H1 (cell line): Measurements from ENCODE around the gene SNTG2. TPM values are rescaled to one million over a fixed set of nuclear protein-coding genes. Genes with fewer than 3 reads are reported as not detected.

Experiments used
- CTCF ChIA-PET: fragments of 300-600 bp; sonication (Branson Sonifier 250); formaldehyde crosslinking; loops from one replicate; lab custom pipeline; 2021; ENCODE audit not compliant: partially characterized antibody; lab: Charles Lee
- POLR2A ChIA-PET: fragments of 300-600 bp; sonication (Branson Sonifier 250); formaldehyde crosslinking; loops from one replicate; lab custom pipeline; 2021; ENCODE audit warnings: inconsistent platforms; ENCODE audit not compliant: partially characterized antibody; lab: Charles Lee
- DNase-seq, 2 experiments: peaks; one replicate each; pipeline versions ENCODE4 v3.0.0 to v3.0.0-alpha.2; 2010 to 2022; ENCODE audit warnings: low spot score in 2 of 2, low read depth in 1 of 2, mixed read lengths in 1 of 2
- FAIRE-seq: peaks from 2 replicates; lab custom pipeline; 2011; peaks lifted over from hg19 to GRCh38; lab: Jason Lieb, UNC
- H2AFZ ChIP-seq: 2 replicates; pipeline ENCODE4 v1.8.1; 2012; ENCODE audit warnings: low read length, inconsistent platforms
- H2AK5ac ChIP-seq: 2 replicates; pipeline ENCODE4 v1.6.1; 2013; ENCODE audit warnings: low read depth, low read length
- H2BK120ac ChIP-seq: replicated peaks from 2 replicates; pipeline ENCODE3; 2013; ENCODE audit warnings: low read depth, low read length, inconsistent platforms
- H2BK12ac ChIP-seq: 2 replicates; pipeline ENCODE4 v1.6.1; 2013; ENCODE audit warnings: low read depth, low read length
- H2BK15ac ChIP-seq: 2 replicates; pipeline ENCODE4 v1.6.1; 2013; ENCODE audit warnings: low read length
- H2BK20ac ChIP-seq: 2 replicates; pipeline ENCODE4 v1.6.1; 2013; ENCODE audit warnings: low read length
- H2BK5ac ChIP-seq: 2 replicates; pipeline ENCODE4 v1.6.1; 2013; ENCODE audit warnings: low read depth, low read length
- H3K14ac ChIP-seq: 2 replicates; pipeline ENCODE4 v1.6.1; 2013; ENCODE audit warnings: inconsistent platforms; ENCODE audit not compliant: insufficient read length
- H3K18ac ChIP-seq: 2 replicates; pipeline ENCODE4 v1.6.1; 2013; ENCODE audit warnings: low read length; ENCODE audit errors: extremely low read depth
- H3K23ac ChIP-seq: 2 replicates; pipeline ENCODE4 v1.6.1; 2013; ENCODE audit warnings: inconsistent platforms; ENCODE audit not compliant: insufficient read length
- H3K23me2 ChIP-seq: 2 replicates; pipeline ENCODE4 v1.6.1; 2013; ENCODE audit warnings: low read depth, low read length
- H3K27ac ChIP-seq: 2 replicates; pipeline ENCODE4 v1.6.1; 2011; ENCODE audit warnings: low read depth, low read length, inconsistent platforms
- H3K27me3 ChIP-seq, 4 experiments: replicated peaks in 1 of 4; 1 replicate in 1 of 4; 2 replicates in 3 of 4; pipeline versions ENCODE4 v1.6.1 to v1.8.1; 2011 to 2013; ENCODE audit warnings: low read length in 3 of 4, mild to moderate bottlenecking in 3 of 4, inconsistent platforms in 2 of 4, mixed read lengths in 2 of 4, moderate library complexity in 1 of 4; ENCODE audit not compliant: control insufficient read depth in 3 of 4, insufficient read depth in 3 of 4; ENCODE audit errors: extremely low read depth in 1 of 4
- H3K36me3 ChIP-seq, 4 experiments: 2 replicates each; pipeline versions ENCODE4 v1.6.1 to v1.8.1; 2011 to 2013; ENCODE audit warnings: mild to moderate bottlenecking in 4 of 4, low read length in 3 of 4, moderate library complexity in 2 of 4, control low read depth in 1 of 4, inconsistent platforms in 1 of 4; ENCODE audit not compliant: insufficient read depth in 4 of 4, control insufficient read depth in 2 of 4
- H3K4ac ChIP-seq: replicated peaks from 2 replicates; pipeline ENCODE3; 2013; ENCODE audit warnings: low read length, low read depth, mixed read lengths, inconsistent platforms; ENCODE audit not compliant: insufficient read length
- H3K4me1 ChIP-seq, 4 experiments: replicated peaks in 1 of 4; 1 replicate in 1 of 4; 2 replicates in 3 of 4; pipeline versions ENCODE4 v1.6.1 to v1.8.1; 2011 to 2013; ENCODE audit warnings: low read length in 3 of 4, inconsistent platforms in 2 of 4, mixed read lengths in 1 of 4; ENCODE audit not compliant: insufficient read depth in 4 of 4, control insufficient read depth in 3 of 4
- H3K4me2 ChIP-seq, 2 experiments: 2 replicates each; pipeline versions ENCODE4 v1.6.1 to v1.8.1; 2011 to 2013; ENCODE audit warnings: low read depth in 2 of 2, low read length in 2 of 2, control low read depth in 1 of 2, inconsistent platforms in 1 of 2, mild to moderate bottlenecking in 1 of 2; ENCODE audit not compliant: insufficient read depth in 1 of 2
- H3K4me3 ChIP-seq, 4 experiments: fragments of 200-600, 300-600 bp in 1 of 4; sonication (generic), shearing (Covaris generic), sonication (Bioruptor Twin) in 1 of 4; 2 replicates each; pipeline versions ENCODE4 v1.5.1 to v1.8.1; 2011 to 2016; ENCODE audit warnings: low read length in 4 of 4, low read depth in 3 of 4, control low read depth in 2 of 4, inconsistent platforms in 2 of 4, mild to moderate bottlenecking in 2 of 4, mixed read lengths in 1 of 4, moderate library complexity in 1 of 4; ENCODE audit not compliant: insufficient read depth in 2 of 4; ENCODE audit errors: extremely low read depth in 1 of 4
- H3K56ac ChIP-seq: replicated peaks from 2 replicates; pipeline ENCODE3; 2013; ENCODE audit warnings: low read depth, mild to moderate bottlenecking, mixed read lengths, low read length, inconsistent platforms; ENCODE audit not compliant: insufficient read length
- H3K79me1 ChIP-seq: 2 replicates; pipeline ENCODE4 v1.6.1; 2013; ENCODE audit warnings: low read depth, low read length, control low read depth
- H3K79me2 ChIP-seq, 2 experiments: 2 replicates each; pipeline versions ENCODE4 v1.6.1 to v1.8.1; 2012 to 2013; ENCODE audit warnings: low read length in 2 of 2, mild to moderate bottlenecking in 2 of 2, inconsistent platforms in 1 of 2; ENCODE audit not compliant: insufficient read depth in 2 of 2, control insufficient read depth in 1 of 2
- H3K9ac ChIP-seq, 4 experiments: replicated peaks in 1 of 4; 1 replicate in 1 of 4; 2 replicates in 3 of 4; pipeline versions ENCODE4 v1.6.1 to v1.8.1; 2011 to 2013; ENCODE audit warnings: low read depth in 3 of 4, low read length in 3 of 4, control low read depth in 2 of 4, mild to moderate bottlenecking in 2 of 4, moderate library complexity in 2 of 4, inconsistent platforms in 1 of 4; ENCODE audit errors: extremely low read depth in 1 of 4
- H3K9me3 ChIP-seq, 2 experiments: 2 replicates each; pipeline versions ENCODE4 v1.6.1 to v1.8.1; 2012 to 2013; ENCODE audit warnings: mild to moderate bottlenecking in 2 of 2, moderate library complexity in 2 of 2, control low read depth in 1 of 2, inconsistent platforms in 1 of 2, low read depth in 1 of 2, low read length in 1 of 2, mixed read lengths in 1 of 2; ENCODE audit not compliant: insufficient read depth in 2 of 2
- H4K20me1 ChIP-seq, 2 experiments: replicated peaks in 1 of 2; 2 replicates each; pipeline versions ENCODE3 to v1.8.1; 2011 to 2013; ENCODE audit warnings: inconsistent platforms in 2 of 2, low read length in 2 of 2, mild to moderate bottlenecking in 1 of 2; ENCODE audit not compliant: insufficient read depth in 2 of 2, control insufficient read depth in 1 of 2
- H4K5ac ChIP-seq: 2 replicates; pipeline ENCODE4 v1.6.1; 2013; ENCODE audit warnings: low read length, low read depth, mixed read lengths, inconsistent platforms; ENCODE audit not compliant: insufficient read length
- H4K8ac ChIP-seq: 2 replicates; pipeline ENCODE4 v1.8.0; 2013; ENCODE audit warnings: mild to moderate bottlenecking, moderate library complexity, low read length, inconsistent platforms; ENCODE audit not compliant: insufficient read depth; ENCODE audit errors: extremely low read depth
- H4K91ac ChIP-seq: replicated peaks from 2 replicates; pipeline ENCODE3; 2013; ENCODE audit warnings: low read length, mixed read lengths, inconsistent platforms; ENCODE audit not compliant: insufficient read length
- ATF2 ChIP-seq: IDR thresholded peaks from 2 replicates; pipeline ENCODE4 v1.6.1; 2012; ENCODE audit warnings: low read length, inconsistent platforms
- BRCA1 ChIP-seq: IDR thresholded peaks from 2 replicates; pipeline ENCODE4 v1.6.1; 2012; ENCODE audit warnings: low read depth, low read length, improper control_type of control experiment
- CBX5 ChIP-seq: fragments of 300-800, 300-1000 bp; sonication (generic); IDR thresholded peaks from 2 replicates; pipeline ENCODE4 v1.7.1; 2016; ENCODE audit warnings: antibody characterized with exemption, low read length, low read depth
- E2F6 ChIP-seq: IDR thresholded peaks from 2 replicates; pipeline ENCODE4 v1.6.1; 2012; ENCODE audit warnings: inconsistent platforms
- JUND ChIP-seq: IDR thresholded peaks from 2 replicates; pipeline ENCODE4 v1.6.1; 2011; ENCODE audit warnings: mild to moderate bottlenecking, improper control_type of control experiment, low read length
- NRF1 ChIP-seq: IDR thresholded peaks from 2 replicates; pipeline ENCODE4 v1.6.1; 2011; ENCODE audit warnings: mild to moderate bottlenecking, low read depth, low read length, improper control_type of control experiment
- POLR2AphosphoS5 ChIP-seq: IDR thresholded peaks from 2 replicates; pipeline ENCODE4 v1.6.1; 2011; ENCODE audit warnings: low read depth, low read length
- RNF2 ChIP-seq: fragments of 200-900, 300-1000 bp; sonication (generic); IDR thresholded peaks from 2 replicates; pipeline ENCODE4 v1.7.1; 2016; ENCODE audit warnings: borderline replicate concordance, low read depth, mild to moderate bottlenecking, antibody characterized with exemption, low read length; ENCODE audit not compliant: poor library complexity, severe bottlenecking; ENCODE audit errors: missing control alignments
- SP1 ChIP-seq: IDR thresholded peaks from 2 replicates; pipeline ENCODE4 v1.6.1; 2011; ENCODE audit warnings: low read depth, low read length
- TBP ChIP-seq: IDR thresholded peaks from 2 replicates; pipeline ENCODE4 v1.6.1; 2011; ENCODE audit warnings: low read depth, low read length, improper control_type of control experiment
- WGBS, 2 experiments: shearing (Covaris generic) in 1 of 2; methylation state at CpG; one replicate each; pipeline versions ENCODE4 v1.1.6 to v1.1.7; 2013 to 2015; ENCODE audit warnings: low lambda C conversion rate in 2 of 2, mixed read lengths in 2 of 2, inconsistent platforms in 1 of 2, low coverage in 1 of 2, missing lambda C conversion rate in 1 of 2; ENCODE audit not compliant: insufficient replicate concordance in 2 of 2, insufficient coverage in 1 of 2, insufficient read length in 1 of 2; ENCODE audit errors: extremely low coverage in 1 of 2, missing lambda C conversion rate in 1 of 2; 5-methylcytosine and 5-hydroxymethylcytosine counted together
- polyA plus RNA-seq, 7 experiments: library from polyadenylated mRNA; depleted of rRNA in 3 of 7; stranded (reverse) in 5 of 7; unstranded in 2 of 7; fragments of >200 nt in 5 of 7; fragments of 200-250 nt in 2 of 7; gene quantifications; 1 replicate in 5 of 7; 2 replicates in 1 of 7; 4 replicates in 1 of 7; pipeline versions ENCODE4 v1.2.1 to v1.2.3, GENCODE V29; 2011 to 2013; ENCODE audit warnings: missing spikeins in 2 of 7, mixed read lengths in 2 of 7
- total RNA-seq: library from RNA; stranded (reverse); fragmentation: NEBNext Ultra II Directional; extraction: Animal tissue kit (Norgen Biotek cat#: 25700); gene quantifications from 2 replicates; pipeline ENCODE4 v1.2.1, GENCODE V29; 2021

Gene SNTG2
- total and polyA plus RNA-seq, 2 of the 8 experiments (the other 6 are each of a cell fraction or from before 2014, with no cell fraction given), result 6.6 to 18.1 TPM

GRCh38 chr2:989781-990467, 39.3 kb downstream of the SNTG2 start:
- no peak overlapping the region for H3K14ac ChIP-seq
- no peak overlapping the region for H2BK20ac ChIP-seq
- WGBS, 2 experiments, result 87% methylated on average over 8 of the region's 8 CpGs; no CpG with 5 or more reads in 1 of the 2 experiments
- no peak overlapping the region for H4K5ac ChIP-seq
- ChIA-PET CTCF (interaction anchor here (0.7 to 1.3 kb wide), 3 partner anchors 9 to 151 kb away, joined by 3 to 5 read pairs (median 3); no protein-coding TSS in a partner anchor), POLR2A (interaction anchor here (0.9 to 1.0 kb wide), 3 partner anchors 13 to 315 kb away, joined by 3 read pairs; no protein-coding TSS in a partner anchor)
- no peak overlapping the region for H3K9ac ChIP-seq
- H3K56ac ChIP-seq, result no peak overlapping the region
- DNase-seq (no peak), FAIRE-seq (no peak)
- H2BK5ac ChIP-seq, result no peak overlapping the region
- H2AFZ ChIP-seq, result no peak overlapping the region
- no peaks in the 10 kb centered on the region for H3K23me2 ChIP-seq
- no peak overlapping the region for H2BK15ac ChIP-seq
- H4K91ac ChIP-seq, result no peak overlapping the region
- no peak overlapping the region for H3K18ac ChIP-seq
- peaks cover 0 to 3% (median 0%) of the 10 kb centered on the region in 4 experiments; a peak in 3 of 7 replicates for H3K4me1 ChIP-seq
- H2BK120ac ChIP-seq, result no peak overlapping the region
- H3K4me2 ChIP-seq, result no peak overlapping the region
- peaks cover 6 to 10% of the 10 kb centered on the region in 2 experiments for H4K20me1 ChIP-seq
- H2BK12ac ChIP-seq, result no peak overlapping the region
- no peak overlapping the region for H3K23ac ChIP-seq
- H3K4me3 ChIP-seq, result no peak overlapping the region
- no peaks in the 10 kb centered on the region; the same call in 1 of the 2 replicates for H3K79me1 ChIP-seq
- H3K27ac ChIP-seq, result no peak overlapping the region
- H3K27me3 ChIP-seq, result no peaks in the 10 kb centered on the region
- no peaks in the 10 kb centered on the region; a peak in 2 of 8 replicates for H3K36me3 ChIP-seq
- H4K8ac ChIP-seq, result no peak overlapping the region; the same call in 1 of the 2 replicates
- H3K79me2 ChIP-seq, result peaks cover 0 to 71% of the 10 kb centered on the region in 2 experiments; a peak in 2 of 4 replicates
- H3K9me3 ChIP-seq, result no peaks in the 10 kb centered on the region
- H2AK5ac ChIP-seq, result no peak overlapping the region
- H3K4ac ChIP-seq, result no peak overlapping the region
- no peak for TF ChIP-seq CBX5
- TF ChIP-seq ATF2, result no peak
- TF ChIP-seq JUND, result no peak
- no peak for TF ChIP-seq BRCA1
- TF ChIP-seq SP1, result no peak
- TF ChIP-seq E2F6, result no peak
- no peak for TF ChIP-seq RNF2
- no peak for TF ChIP-seq TBP
- no peak for TF ChIP-seq NRF1
- TF ChIP-seq POLR2AphosphoS5, result no peak
